GM23338 (cell line): ENCODE measurements around the gene OPN1SW. TPM values are rescaled to one million over a fixed set of nuclear protein-coding genes. Genes with fewer than 3 reads are reported as not detected.

Source experiments
- ATAC-seq: fragments of 200-7000 bp; cut with Tn5 transposase; 3 replicates; pipeline ENCODE4 v1.9.1; 2020
- DNase-seq: peaks from one replicate; pipeline ENCODE4 v3.0.0-alpha.2; 2015; ENCODE audit warnings: low spot score
- H2AFZ ChIP-seq: fragments of 200-600 bp; sonication (generic); 2 replicates; pipeline ENCODE4 v1.8.0; 2016; ENCODE audit warnings: antibody characterized with exemption, mild to moderate bottlenecking, moderate library complexity
- H3F3A ChIP-seq: fragments of 200-600 bp; sonication (generic); replicated peaks from 2 replicates; pipeline ENCODE4 v1.8.0; 2017; ENCODE audit warnings: antibody characterized with exemption, mixed run types, low read depth
- H3K27ac ChIP-seq: fragments of 200-600 bp; sonication (generic); 2 replicates; pipeline ENCODE4 v1.6.1; 2016; ENCODE audit warnings: low read depth
- H3K27me3 ChIP-seq: fragments of 200-600 bp; sonication (generic); 2 replicates; pipeline ENCODE4 v1.8.0; 2016; ENCODE audit warnings: mild to moderate bottlenecking, mixed run types, moderate library complexity; ENCODE audit not compliant: insufficient read depth
- H3K36me3 ChIP-seq: fragments of 200-600 bp; sonication (generic); 2 replicates; pipeline ENCODE4 v1.8.0; 2016; ENCODE audit warnings: mild to moderate bottlenecking; ENCODE audit not compliant: insufficient read depth
- H3K4me1 ChIP-seq: fragments of 200-600 bp; sonication (generic); 2 replicates; pipeline ENCODE4 v1.8.0; 2016; ENCODE audit warnings: mild to moderate bottlenecking, moderate library complexity; ENCODE audit not compliant: insufficient read depth
- H3K4me2 ChIP-seq: fragments of 200-600 bp; sonication (generic); 2 replicates; pipeline ENCODE4 v1.7.1; 2017; ENCODE audit warnings: mixed run types
- H3K4me3 ChIP-seq: fragments of 200-600 bp; sonication (generic); 2 replicates; pipeline ENCODE4 v1.6.1; 2016; ENCODE audit warnings: mixed run types
- H3K79me2 ChIP-seq: fragments of 200-600 bp; sonication (generic); replicated peaks from 2 replicates; pipeline ENCODE4 v1.8.0; 2017; ENCODE audit warnings: mild to moderate bottlenecking; ENCODE audit not compliant: insufficient read depth
- H3K9me2 ChIP-seq: fragments of 200-600 bp; sonication (generic); 2 replicates; pipeline ENCODE4 v1.8.0; 2017; ENCODE audit not compliant: insufficient read depth
- H4K20me1 ChIP-seq: fragments of 200-600 bp; sonication (generic); replicated peaks from 2 replicates; pipeline ENCODE4 v1.8.0; 2017; ENCODE audit warnings: mild to moderate bottlenecking; ENCODE audit not compliant: insufficient read depth
- H3K27ac Mint-ChIP-seq: 2 replicates; pipeline ENCODE4 v1.8.0; 2020; ENCODE audit warnings: inconsistent platforms, mild to moderate bottlenecking, moderate library complexity, mixed read lengths
- H3K27me3 Mint-ChIP-seq: 3 replicates; pipeline ENCODE4 v1.8.0; 2022; ENCODE audit warnings: low read depth, mild to moderate bottlenecking, moderate library complexity, mixed read lengths, inconsistent platforms; ENCODE audit not compliant: insufficient read depth, poor library complexity
- H3K36me3 Mint-ChIP-seq: 3 replicates; pipeline ENCODE4 v1.8.0; 2021; ENCODE audit warnings: low read depth, mild to moderate bottlenecking, inconsistent platforms, moderate library complexity, mixed read lengths
- H3K4me1 Mint-ChIP-seq: 3 replicates; pipeline ENCODE4 v1.8.0; 2020; ENCODE audit warnings: mild to moderate bottlenecking, inconsistent platforms, mixed read lengths
- H3K4me3 Mint-ChIP-seq: 3 replicates; pipeline ENCODE4 v1.8.0; 2021; ENCODE audit warnings: moderate library complexity, mild to moderate bottlenecking, inconsistent platforms, mixed read lengths
- H3K9me3 Mint-ChIP-seq: 3 replicates; pipeline ENCODE4 v1.8.0; 2020; ENCODE audit warnings: moderate library complexity, mild to moderate bottlenecking, inconsistent platforms, mixed read lengths
- CREB1 ChIP-seq: fragments of 250-450 bp; sonication (Bioruptor Pico); IDR thresholded peaks from 2 replicates; pipeline ENCODE4 v1.5.0; 2020; ENCODE audit warnings: low read depth, mild to moderate bottlenecking, moderate library complexity
- CTCF ChIP-seq, 2 experiments: fragments of 200-600 bp in 1 of 2; sonication (generic) in 1 of 2; conservative IDR thresholded peaks; 2 replicates each; pipeline versions ENCODE4 v1.5.1 to v1.6.1; 2016 to 2017; ENCODE audit warnings: antibody characterized with exemption in 2 of 2, low read depth in 2 of 2, mild to moderate bottlenecking in 2 of 2, moderate library complexity in 1 of 2
- ETS1 ChIP-seq: IDR thresholded peaks from 2 replicates; pipeline ENCODE4 v1.6.1; 2016; ENCODE audit warnings: antibody characterized with exemption
- EZH2 ChIP-seq: fragments of 200-600 bp; sonication (generic); IDR thresholded peaks from one replicate; pipeline ENCODE4 v1.8.0; 2017; ENCODE audit warnings: antibody characterized with exemption, mild to moderate bottlenecking, low read depth; ENCODE audit not compliant: unreplicated experiment
- EZH2phosphoT487 ChIP-seq: fragments of 200-600 bp; sonication (generic); IDR thresholded peaks from one replicate; pipeline ENCODE4 v1.8.1; 2018; ENCODE audit warnings: antibody characterized with exemption; ENCODE audit not compliant: unreplicated experiment
- JUNB ChIP-seq: IDR thresholded peaks from one replicate; pipeline ENCODE4 v1.6.1; 2016; ENCODE audit warnings: antibody characterized with exemption; ENCODE audit not compliant: unreplicated experiment
- NANOG ChIP-seq: IDR thresholded peaks from 2 replicates; pipeline ENCODE4 v1.6.1; 2016; ENCODE audit warnings: antibody characterized with exemption, borderline replicate concordance
- POLR2AphosphoS5 ChIP-seq: IDR thresholded peaks from 2 replicates; pipeline ENCODE4 v1.6.1; 2016; ENCODE audit warnings: antibody characterized with exemption, low read depth
- REST ChIP-seq: IDR thresholded peaks from one replicate; pipeline ENCODE4 v1.6.1; 2018; ENCODE audit warnings: antibody characterized with exemption; ENCODE audit not compliant: unreplicated experiment
- STAT1 ChIP-seq: IDR thresholded peaks from one replicate; pipeline ENCODE4 v1.6.1; 2016; ENCODE audit warnings: antibody characterized with exemption; ENCODE audit not compliant: unreplicated experiment
- ZNF114 ChIP-seq: fragments of 250-450 bp; sonication (Bioruptor Pico); IDR thresholded peaks from 2 replicates; pipeline ENCODE4 v1.5.0; 2020; ENCODE audit warnings: mild to moderate bottlenecking, moderate library complexity
- ZNF331 ChIP-seq: fragments of 250-450 bp; sonication (Bioruptor Pico); IDR thresholded peaks from 2 replicates; pipeline ENCODE4 v1.5.0; 2020; ENCODE audit warnings: low read depth, mild to moderate bottlenecking, moderate library complexity
- ZNF462 ChIP-seq: fragments of 250-450 bp; sonication (Bioruptor Pico); IDR thresholded peaks from 2 replicates; pipeline ENCODE4 v1.5.0; 2020; ENCODE audit warnings: mild to moderate bottlenecking, moderate library complexity
- polyA plus RNA-seq: library from polyadenylated mRNA; unstranded; fragments of >200 nt; fragmentation: Nextera tagmentation; extraction: Ambion mirVana; gene quantifications from 2 replicates; pipeline ENCODE4 v1.2.1, GENCODE V29; 2016
- total RNA-seq: library from RNA; depleted of rRNA; stranded (reverse); fragments of >200 nt; shearing (Covaris generic); gene quantifications from 2 replicates; pipeline ENCODE4 v1.2.3, GENCODE V29; 2014

The OPN1SW gene
- total and polyA plus RNA-seq, 2 experiments from 2014 or later, result 0.50 TPM; not detected in 1

GRCh38 chr7:128793181-128793547 is 17.6 kb upstream of the OPN1SW start:
- peak overlapping the region; percentile 92 for H3K4me2 ChIP-seq
- no peak for TF ChIP-seq JUNB
- TF ChIP-seq EZH2, result no peak
- no peak for TF ChIP-seq REST
- no peak for TF ChIP-seq CTCF (conservative IDR thresholded peaks at IDR 0.05; ENCODE audit: low read depth in 2 of 2)
- no peak for TF ChIP-seq ETS1
- TF ChIP-seq EZH2phosphoT487, result no peak
- TF ChIP-seq CREB1 (CRISPR knock-in tag), result no peak
- no peak for TF ChIP-seq NANOG
- TF ChIP-seq ZNF114 (CRISPR knock-in tag), result no peak
- TF ChIP-seq STAT1, result no peak
- TF ChIP-seq POLR2AphosphoS5, result no peak
- no peak for TF ChIP-seq ZNF331 (CRISPR knock-in tag)
- no peak for TF ChIP-seq ZNF462
- H4K20me1 ChIP-seq, result no peaks in the 10 kb centered on the region; the same call in 1 of the 2 replicates
- 0 out of 2 replicates have a peak, but pooled peaks cover 6% of the 10 kb centered on the region for H3F3A ChIP-seq
- H3K27me3 ChIP-seq, result no peaks in the 10 kb centered on the region
- H3K36me3 ChIP-seq, result 0 out of 2 replicates have a peak, but pooled peaks cover 6% of the 10 kb centered on the region
- 0 out of 2 replicates have a peak overlapping the region, but pooled peaks have one; percentile 85 for H3K4me3 ChIP-seq
- no peak overlapping the region for H2AFZ ChIP-seq
- ATAC-seq, result no peak
- no peak overlapping the region for H3K4me3 Mint-ChIP-seq
- peaks cover 40% of the 10 kb centered on the region for H3K4me1 Mint-ChIP-seq
- no peaks in the 10 kb centered on the region for H3K9me2 ChIP-seq
- peaks cover 26% of the 10 kb centered on the region for H3K4me1 ChIP-seq
- peaks cover 32% of the 10 kb centered on the region for H3K36me3 Mint-ChIP-seq
- DNase-seq, result no peak
- H3K9me3 Mint-ChIP-seq, result no peaks in the 10 kb centered on the region
- no peak overlapping the region for H3K27ac Mint-ChIP-seq
- H3K27me3 Mint-ChIP-seq, result peaks cover 13% of the 10 kb centered on the region
- H3K79me2 ChIP-seq, result no peaks in the 10 kb centered on the region
- no peak overlapping the region for H3K27ac ChIP-seq
